ENCODE results near the gene GRPEL2. TPM values are rescaled to one million over a fixed set of nuclear protein-coding genes. Genes with fewer than 3 reads are reported as not detected.

The GRPEL2 gene
- polyA plus RNA-seq, 3 donors, result 1.9 to 2.7 (median 2.0) TPM

- Histone ChIP-seq H3K4me3 (replicated peaks in 1 of 3; ENCODE audit: low read depth in 2 of 3, low read length in 3 of 3) (no peak overlapping the region), H3K36me3 (replicated peaks in 1 of 2; ENCODE audit: control insufficient read depth in 1 of 2, insufficient read depth in 2 of 2, low read length in 2 of 2) (no peaks in the 10 kb centered on the region), H3K27ac (ENCODE audit: low read depth in 1 of 2, low read length in 2 of 2) (no peak overlapping the region), H3K9me3 (replicated peaks in 1 of 2; ENCODE audit: control insufficient read depth in 1 of 2, insufficient read depth in 1 of 2, low read length in 2 of 2) (no peaks in the 10 kb centered on the region), H3K4me1 (ENCODE audit: control insufficient read depth in 1 of 2, insufficient read depth in 2 of 2, low read length in 2 of 2) (no peaks in the 10 kb centered on the region), H4K20me1 (ENCODE audit: insufficient read depth, low read length) (no peaks in the 10 kb centered on the region), H3K27me3 (ENCODE audit: control insufficient read depth in 2 of 2, insufficient read depth in 2 of 2, low read length in 2 of 2) (no peaks in the 10 kb centered on the region), H2AFZ (ENCODE audit: insufficient read depth, low read depth, low read length, poor library complexity, severe bottlenecking) (no peak overlapping the region), H3K4me2 (replicated peaks; ENCODE audit: extremely low read depth, low read length, poor library complexity, severe bottlenecking) (no peak overlapping the region), H3K79me2 (ENCODE audit: insufficient read depth, low read length) (no peaks in the 10 kb centered on the region), H3K9ac (ENCODE audit: insufficient read depth, low read length, poor library complexity, severe bottlenecking) (no peak overlapping the region)
- no peak for TF ChIP-seq CTCF (IDR thresholded peaks at IDR 0.05)
- Mint-ChIP-seq H3K27me3 (ENCODE audit: low read depth in 3 of 3) (peaks cover 0 to 2% (median 0%) of the 10 kb centered on the region in 3 donors), H3K27ac (no peak overlapping the region), H3K4me3 (no peak overlapping the region), H3K4me1 (peaks cover 5% of the 10 kb centered on the region), H3K9me3 (peaks cover 0 to 3% (median 2%) of the 10 kb centered on the region in 7 donors), H3K36me3 (no peaks in the 10 kb centered on the region)
- no CpG with 5 or more reads among the region's 2 CpGs for WGBS (ENCODE audit: insufficient coverage)
- DNase-seq, result no peak
- intact Hi-C loops (cut with micrococcal nuclease), result no loop called here
Measured at GRCh38 chr5:149323621-149324205, 21.6 kb upstream of the GRPEL2 start.

DNA sequence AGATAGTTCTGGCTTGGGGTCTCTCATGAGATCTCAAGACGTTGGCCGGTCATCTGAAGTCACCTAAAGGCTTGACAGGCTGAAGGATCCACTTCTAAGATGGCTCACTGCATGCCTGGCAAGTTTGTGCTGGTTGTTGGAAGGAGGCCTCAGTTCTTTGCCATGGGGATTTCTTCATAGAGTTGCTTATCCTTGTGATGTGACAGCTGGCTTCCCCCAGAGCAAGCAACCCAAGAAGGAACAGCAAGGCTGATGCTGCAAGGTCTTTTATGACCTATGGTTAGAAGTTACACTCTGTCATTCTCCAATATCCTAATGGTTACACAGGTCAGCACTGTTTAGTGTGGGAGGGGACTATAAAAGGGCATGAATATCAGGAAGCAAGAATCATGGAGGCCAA is 20.7 kb upstream of the GRPEL2 start:
- intact Hi-C loops (cut with micrococcal nuclease), result no loop called here
- H3K36me3 Mint-ChIP-seq, result no peaks in the 10 kb centered on the region

More for the DNA sequence above, 20.7 kb upstream of the GRPEL2 start:
- Mint-ChIP-seq H3K4me3 (no peak overlapping the region), H3K27me3 (ENCODE audit: low read depth in 3 of 3) (peaks cover 0 to 2% (median 1%) of the 10 kb centered on the region in 3 donors), H3K27ac (no peak overlapping the region), H3K9me3 (peaks cover 0 to 3% (median 2%) of the 10 kb centered on the region in 7 donors), H3K4me1 (peaks cover 5% of the 10 kb centered on the region)
- WGBS (ENCODE audit: insufficient coverage), result 100% methylated on average over 1 of the region's 2 CpGs
- TF ChIP-seq CTCF (IDR thresholded peaks at IDR 0.05), result no peak
- Histone ChIP-seq H3K9ac (ENCODE audit: insufficient read depth, low read length, poor library complexity, severe bottlenecking) (no peak overlapping the region), H3K4me1 (ENCODE audit: control insufficient read depth in 1 of 2, insufficient read depth in 2 of 2, low read length in 2 of 2) (no peaks in the 10 kb centered on the region), H3K79me2 (ENCODE audit: insufficient read depth, low read length) (no peaks in the 10 kb centered on the region), H2AFZ (ENCODE audit: insufficient read depth, low read depth, low read length, poor library complexity, severe bottlenecking) (no peak overlapping the region), H3K4me2 (replicated peaks; ENCODE audit: extremely low read depth, low read length, poor library complexity, severe bottlenecking) (no peak overlapping the region), H3K36me3 (replicated peaks in 1 of 2; ENCODE audit: control insufficient read depth in 1 of 2, insufficient read depth in 2 of 2, low read length in 2 of 2) (no peaks in the 10 kb centered on the region), H4K20me1 (ENCODE audit: insufficient read depth, low read length) (no peaks in the 10 kb centered on the region), H3K27ac (ENCODE audit: low read depth in 1 of 2, low read length in 2 of 2) (no peak overlapping the region), H3K27me3 (ENCODE audit: control insufficient read depth in 2 of 2, insufficient read depth in 2 of 2, low read length in 2 of 2) (no peaks in the 10 kb centered on the region), H3K4me3 (replicated peaks in 1 of 3; ENCODE audit: low read depth in 2 of 3, low read length in 3 of 3) (no peak overlapping the region), H3K9me3 (replicated peaks in 1 of 2; ENCODE audit: control insufficient read depth in 1 of 2, insufficient read depth in 1 of 2, low read length in 2 of 2) (no peaks in the 10 kb centered on the region)
- DNase-seq, result no peak
